ENCODE measurements around the gene NANS. TPM values are rescaled to one million over a fixed set of nuclear protein-coding genes. Genes with fewer than 3 reads are reported as not detected.
"Not testable (repeated sequence)": the region's sequence is repeated elsewhere in the genome, so short reads cannot be mapped to it uniquely, and the experiment has no call there.

NANS gene, protein sequence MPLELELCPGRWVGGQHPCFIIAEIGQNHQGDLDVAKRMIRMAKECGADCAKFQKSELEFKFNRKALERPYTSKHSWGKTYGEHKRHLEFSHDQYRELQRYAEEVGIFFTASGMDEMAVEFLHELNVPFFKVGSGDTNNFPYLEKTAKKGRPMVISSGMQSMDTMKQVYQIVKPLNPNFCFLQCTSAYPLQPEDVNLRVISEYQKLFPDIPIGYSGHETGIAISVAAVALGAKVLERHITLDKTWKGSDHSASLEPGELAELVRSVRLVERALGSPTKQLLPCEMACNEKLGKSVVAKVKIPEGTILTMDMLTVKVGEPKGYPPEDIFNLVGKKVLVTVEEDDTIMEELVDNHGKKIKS
- total RNA-seq, result 30.0 TPM

DNA sequence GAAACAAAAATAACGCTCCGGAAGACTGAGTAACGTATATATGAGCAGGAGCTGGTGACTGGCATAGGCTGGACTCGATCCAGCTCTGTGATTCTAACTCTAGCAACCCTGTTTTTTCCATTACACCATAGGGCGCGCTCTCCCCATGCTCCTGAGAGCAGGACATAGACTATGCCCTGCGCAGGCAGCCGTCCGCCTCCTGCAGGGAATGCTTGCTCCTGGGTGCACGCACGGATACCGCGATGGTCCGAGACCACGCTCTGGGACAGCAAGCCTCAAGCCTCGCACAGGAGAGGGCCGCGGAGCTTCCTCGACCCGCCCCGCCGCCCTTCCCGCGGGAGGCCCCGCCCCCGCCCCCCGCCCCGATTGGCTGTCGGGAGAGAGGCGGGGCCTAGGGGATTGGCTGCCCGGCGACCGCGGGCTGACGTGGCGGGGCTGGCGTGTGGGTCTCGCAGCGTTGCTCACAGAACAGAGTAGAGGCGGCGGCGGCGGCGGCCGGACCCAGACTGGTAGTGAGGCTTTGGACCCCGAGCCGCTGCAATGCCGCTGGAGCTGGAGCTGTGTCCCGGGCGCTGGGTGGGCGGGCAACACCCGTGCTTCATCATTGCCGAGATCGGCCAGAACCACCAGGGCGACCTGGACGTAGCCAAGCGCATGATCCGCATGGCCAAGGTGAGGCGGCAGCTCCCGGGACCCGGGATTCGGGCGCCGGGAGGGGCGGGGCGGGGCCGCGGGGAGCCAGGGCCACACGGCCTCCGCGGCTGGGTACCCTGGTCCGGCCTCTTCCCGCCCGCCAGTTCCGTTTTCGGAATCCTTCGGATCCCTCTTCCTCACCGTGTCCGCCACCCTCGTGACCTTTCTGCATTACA is at the start of gene NANS:
NANS (plus strand) TSS at position 464 of the 869 bp plus-strand sequence; CDS start at position 541, 77 bp downstream.
- DNase-seq, result peak; percentile 93

DNA sequence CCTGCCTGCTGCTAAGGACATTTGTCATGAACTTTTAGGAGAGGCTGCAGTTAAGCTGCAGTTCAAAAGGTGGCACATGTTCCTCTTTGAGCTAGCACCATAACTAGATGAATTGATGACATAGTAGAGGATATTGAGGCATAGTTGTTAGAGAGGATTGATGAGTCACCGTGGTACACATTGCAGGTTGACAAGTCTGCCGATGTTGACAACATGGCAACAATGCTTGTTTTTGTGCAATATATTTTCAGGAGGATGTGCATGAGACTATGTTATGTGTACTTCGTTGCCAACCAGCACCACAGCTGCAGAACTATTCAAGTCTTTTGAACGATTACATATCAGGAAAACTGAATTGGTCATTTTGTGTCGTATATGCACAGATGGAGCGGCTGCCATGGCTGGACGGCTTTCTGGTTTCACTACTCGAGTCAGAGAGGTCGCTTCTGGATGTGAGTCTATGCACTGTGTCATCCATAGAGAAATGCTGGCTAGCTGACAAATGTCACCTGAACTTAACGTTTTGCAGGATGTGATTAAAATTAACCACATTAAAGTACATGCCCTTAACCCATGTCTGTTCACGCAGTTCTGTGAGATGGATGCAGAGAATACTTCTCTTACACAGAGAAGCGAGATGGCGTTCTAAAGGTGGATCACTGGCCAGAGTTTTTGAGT is 49.1 kb upstream of the NANS start:
- DNase-seq, result no peak

DNA sequence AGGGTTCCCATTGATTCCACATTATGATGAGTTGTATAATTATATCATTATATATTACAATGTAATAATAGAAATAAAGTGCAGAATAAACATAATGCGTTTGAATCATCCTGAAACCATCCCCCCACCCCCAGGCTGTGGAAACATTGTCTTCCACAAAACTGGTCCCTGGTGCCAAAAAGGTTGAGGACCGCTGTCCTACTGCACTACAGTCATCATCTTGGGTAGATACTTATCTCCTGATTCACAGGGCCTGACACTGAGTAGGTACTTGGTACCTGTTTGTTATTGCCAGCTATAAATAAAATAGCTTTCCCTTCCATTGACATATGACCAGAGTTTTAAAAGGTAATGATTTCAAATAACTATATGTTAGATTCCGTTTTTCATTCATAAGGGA is 47.8 kb upstream of the NANS start:
- no peak for DNase-seq

DNA sequence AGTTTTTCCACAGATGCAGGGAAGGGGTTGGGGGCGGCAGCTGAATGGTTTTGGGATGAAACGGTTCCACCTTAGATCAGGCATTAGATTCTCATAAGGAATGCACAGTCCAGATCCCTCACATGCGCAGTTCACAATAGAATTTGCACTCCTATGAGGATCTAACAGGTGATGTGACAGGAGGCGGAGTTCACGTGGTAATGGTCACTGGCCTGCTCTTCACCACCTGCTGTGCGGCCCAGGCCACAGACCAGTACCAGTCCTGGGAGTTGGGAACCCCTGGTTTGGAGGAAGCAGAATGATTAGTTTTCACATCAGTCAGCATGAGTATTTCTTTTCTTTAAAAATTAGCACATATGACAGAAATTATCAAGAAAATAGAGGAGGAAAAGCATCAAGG is 47.1 kb upstream of the NANS start:
- no peak for DNase-seq

DNA sequence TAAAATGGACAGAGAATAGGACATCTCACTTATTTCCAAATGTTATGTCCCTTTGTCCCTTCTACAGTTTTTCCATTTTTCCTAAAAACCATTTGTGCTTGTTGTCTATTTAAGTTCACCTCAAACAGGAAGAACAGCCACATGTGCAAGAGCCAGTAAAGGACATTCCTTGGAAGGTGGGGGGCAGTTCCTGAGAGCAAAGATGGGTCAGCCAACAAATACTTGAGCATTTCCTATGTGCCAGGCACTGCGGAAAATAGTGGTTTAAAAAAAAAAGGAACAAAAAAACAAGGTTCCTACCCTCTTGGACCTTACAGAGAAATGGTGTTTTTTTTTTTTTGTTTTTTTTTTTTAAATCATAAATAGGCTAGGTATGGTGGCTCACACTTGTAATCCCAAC is 46.6 kb upstream of the NANS start:
- peak; percentile 6 for DNase-seq

DNA sequence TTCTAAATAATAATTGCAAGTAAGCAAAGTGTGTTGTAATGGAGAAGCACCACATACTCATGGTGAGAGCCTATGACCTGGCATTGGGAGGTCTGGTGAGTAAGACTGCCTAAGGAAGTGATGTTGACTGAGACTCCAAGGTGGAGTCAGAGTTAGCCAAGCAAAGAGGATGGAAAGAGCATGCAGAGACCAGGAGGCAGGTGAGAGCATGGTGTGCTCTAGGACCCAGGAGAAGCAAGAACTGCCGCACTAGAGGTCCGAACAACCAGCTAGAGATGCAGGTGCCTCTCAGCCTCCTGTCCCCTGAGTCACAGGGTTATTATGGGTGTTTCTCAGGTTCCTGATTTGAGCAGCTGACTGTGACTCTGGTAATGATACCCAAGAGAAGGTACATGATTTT is 46.1 kb upstream of the NANS start:
- no peak for DNase-seq

DNA sequence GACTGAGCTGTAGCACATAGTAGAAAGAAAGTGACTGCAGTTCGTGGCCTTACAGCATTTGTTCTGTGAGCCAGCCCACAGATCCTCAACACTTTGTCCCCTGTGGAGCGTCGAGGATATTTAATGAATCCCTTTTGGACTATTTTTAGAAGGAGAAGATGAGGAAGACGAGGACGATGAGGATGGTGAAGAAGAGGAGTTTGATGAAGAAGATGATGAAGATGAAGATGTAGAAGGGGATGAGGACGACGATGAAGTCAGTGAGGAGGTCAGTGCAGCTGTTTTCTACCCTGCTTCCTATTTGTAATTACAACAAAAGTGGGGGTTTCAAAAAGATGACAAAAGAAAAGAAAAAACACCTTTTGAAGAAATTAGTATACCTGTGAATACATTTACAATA is 45.4 kb upstream of the NANS start:
- DNase-seq, result no peak

DNA sequence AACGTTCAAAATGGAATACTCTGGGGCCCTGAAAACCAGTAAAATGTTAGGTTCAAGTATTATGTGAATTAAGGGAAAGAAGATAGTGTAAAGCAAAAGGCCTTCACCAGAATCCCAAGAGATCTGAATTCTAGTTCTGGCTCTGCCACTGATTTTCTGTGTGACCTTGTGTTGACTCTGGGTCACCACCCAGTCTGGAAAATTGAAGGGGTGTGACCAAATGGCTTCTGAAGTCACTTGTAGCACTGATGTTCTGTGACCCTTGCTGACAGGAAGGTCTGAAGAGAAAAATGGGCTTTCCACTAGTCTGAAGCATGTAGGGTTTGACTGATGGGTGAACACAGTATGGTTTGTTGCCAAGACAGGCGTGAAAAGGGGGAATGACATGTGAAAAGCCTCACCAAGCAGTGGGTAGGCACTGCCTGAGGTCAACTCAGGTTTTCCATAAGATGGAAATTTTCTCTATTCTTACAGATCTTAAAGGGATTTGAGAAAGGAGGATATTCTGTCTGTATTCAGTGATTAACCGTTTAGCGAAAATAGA is 40.3 kb upstream of the NANS start:
- DNase-seq, result no peak

DNA sequence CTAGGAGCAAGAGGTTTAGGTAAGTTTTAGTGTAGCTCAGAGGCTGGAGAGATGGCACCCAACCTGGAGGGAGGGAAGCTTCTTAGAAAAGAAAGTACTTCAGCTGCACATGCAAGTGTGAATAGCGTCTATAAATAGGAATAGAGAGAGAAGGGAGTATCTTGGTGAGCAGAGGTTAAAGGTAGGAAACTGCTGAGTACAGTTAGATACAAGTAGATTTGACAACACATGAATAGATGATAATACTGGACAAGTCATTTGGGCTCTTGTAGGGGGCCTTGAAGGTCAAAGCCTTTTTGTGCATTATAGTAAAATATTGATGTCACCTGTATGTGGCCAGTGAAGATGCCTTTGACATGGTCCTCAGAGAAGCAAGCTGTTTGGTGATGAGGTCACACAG is 39.2 kb upstream of the NANS start:
- no peak for DNase-seq

DNA sequence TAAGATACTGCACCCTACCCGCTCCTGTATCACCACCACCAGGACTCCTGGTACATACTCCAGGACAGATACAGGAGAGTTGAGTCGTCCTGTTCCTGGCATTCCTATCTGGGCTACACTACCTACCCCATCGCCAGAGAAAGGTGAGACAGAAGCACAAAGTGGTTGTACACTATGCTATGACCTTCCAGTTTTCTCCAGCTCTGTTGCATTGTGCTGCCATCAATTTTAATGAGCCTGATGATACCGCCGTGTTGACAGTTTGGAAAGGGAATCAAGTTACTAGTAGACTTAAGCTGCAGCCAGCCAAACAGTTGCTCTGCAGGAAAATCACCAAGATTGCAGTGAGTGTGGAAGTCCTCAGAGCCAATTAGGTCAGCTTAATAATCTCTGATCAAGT is 38.2 kb upstream of the NANS start:
- no peak for DNase-seq

DNA sequence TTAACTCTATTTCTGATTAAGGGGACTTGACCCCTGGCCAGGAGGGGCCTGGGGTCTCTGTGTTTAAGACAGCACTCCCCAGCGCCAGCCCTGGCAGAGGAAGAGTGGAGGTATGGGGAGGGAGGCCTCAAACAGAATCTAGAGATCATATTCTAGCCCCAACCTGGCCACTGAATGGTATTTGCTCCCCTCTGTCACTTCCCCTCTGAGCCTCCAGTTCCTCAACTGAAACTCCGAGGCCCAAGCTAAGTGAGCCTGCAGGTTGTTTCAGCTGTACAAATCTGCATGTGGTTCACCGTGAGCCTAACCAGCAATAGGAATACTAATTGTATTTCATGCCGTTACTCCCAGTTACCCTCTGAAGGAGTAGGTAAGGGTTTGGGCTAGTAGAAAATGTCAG is 37.4 kb upstream of the NANS start:
- DNase-seq, result no peak

DNA sequence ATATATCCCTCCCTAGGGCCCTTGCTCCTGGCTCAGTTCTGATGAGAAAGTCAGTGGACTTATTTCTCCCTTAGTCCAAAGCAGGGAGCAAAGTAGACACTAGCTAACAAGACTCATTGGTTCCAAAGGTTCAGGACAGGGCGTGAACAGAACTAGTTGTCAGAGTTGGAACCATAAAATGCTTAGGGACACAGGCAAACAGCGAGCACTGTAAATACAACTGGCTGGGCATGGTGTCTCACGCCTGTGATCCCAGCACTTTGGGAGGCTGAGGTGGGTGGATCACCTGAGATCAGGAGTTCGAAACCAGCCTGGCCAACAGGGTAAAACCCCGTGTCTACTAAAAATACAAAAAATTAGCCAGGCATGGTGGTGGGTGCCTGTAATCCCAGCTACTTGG is 36.7 kb upstream of the NANS start:
- DNase-seq, result not testable (repeated sequence)

DNA sequence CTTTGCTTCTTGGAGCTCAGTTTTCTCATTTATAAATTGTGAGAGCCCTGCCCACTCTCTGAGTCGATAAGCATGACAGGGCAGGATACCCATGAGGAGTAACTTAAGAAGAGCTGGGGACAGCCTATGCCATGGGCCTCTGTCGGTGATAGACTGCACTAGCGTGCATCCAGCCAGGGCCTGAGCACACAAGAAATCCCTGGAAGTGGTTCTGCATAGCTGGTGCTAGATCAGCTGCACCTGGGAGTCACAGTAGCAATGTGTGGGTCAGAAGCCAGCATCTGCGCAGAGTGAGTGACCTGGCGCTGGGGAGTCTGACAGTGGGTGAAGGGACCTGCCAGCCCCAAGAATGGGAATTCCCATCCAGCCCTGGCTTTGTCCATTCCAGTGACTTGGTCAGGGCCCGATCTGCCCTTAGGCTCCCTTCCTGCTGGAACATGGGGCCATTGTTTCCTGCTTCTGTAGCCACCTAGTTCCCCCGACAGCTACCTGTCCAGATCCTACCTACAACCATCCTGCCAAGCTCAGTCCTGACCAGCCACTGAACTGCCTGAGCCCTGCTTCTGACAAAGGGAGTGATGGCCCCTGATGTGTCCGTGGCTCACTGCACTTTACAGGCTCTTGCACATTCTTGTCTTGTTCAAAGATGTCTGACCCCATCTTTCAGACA is 35.9 kb upstream of the NANS start:
- no peak for DNase-seq

DNA sequence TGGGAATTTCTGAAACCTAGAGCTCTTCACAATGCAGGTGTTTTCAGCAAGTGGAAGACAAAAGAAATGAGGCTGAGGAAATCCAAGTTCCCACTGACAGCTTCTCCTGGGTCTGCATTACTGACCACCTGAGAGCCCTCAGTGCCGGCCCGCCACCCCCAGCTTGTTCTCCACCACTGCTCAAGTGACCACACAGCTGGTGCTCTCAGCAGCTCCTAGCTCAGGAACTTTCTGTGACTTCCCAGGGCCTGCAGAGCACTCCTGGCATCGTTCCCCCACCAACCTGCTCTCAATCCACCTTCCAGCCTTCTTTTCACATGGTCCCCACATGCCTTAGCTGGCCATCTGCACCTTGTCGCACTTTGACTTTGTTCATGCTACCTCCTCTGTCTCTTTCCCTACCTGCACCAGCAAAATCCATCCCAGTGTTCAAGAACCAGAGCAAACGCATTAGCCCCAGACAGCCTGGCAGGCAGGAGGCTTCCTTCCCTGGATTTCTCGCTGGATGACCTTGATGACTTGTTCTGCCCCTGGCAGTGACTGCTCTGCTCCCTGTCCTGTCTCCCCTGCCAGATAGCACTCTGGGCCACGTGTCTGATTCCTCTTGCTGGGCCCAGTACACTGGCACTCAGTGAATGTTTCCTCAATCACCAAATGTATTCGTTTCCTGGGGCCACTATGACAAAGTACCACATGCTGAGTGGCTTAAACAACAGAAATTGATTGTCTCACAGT is 35.1 kb upstream of the NANS start:
- DNase-seq, result no peak

DNA sequence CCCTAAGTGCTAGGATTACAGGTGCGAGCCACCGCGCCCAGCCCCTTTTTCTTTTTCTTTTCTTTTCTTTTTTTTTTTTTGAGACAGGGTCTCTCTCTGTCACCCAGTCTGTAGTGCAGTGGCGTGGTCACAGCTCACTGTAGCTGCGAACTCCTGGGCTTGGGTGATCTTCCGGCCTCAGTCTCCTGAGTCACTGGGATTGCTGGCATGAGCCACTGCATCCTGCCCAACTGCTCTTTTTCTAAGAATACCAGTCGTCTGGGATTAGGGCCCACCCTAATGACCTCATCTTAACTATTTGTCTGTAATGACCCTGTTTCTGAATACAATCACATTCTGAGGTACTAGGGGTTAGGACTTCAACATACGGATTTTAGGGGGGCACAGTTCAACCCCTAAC is 34.1 kb upstream of the NANS start:
- DNase-seq, result no peak

DNA sequence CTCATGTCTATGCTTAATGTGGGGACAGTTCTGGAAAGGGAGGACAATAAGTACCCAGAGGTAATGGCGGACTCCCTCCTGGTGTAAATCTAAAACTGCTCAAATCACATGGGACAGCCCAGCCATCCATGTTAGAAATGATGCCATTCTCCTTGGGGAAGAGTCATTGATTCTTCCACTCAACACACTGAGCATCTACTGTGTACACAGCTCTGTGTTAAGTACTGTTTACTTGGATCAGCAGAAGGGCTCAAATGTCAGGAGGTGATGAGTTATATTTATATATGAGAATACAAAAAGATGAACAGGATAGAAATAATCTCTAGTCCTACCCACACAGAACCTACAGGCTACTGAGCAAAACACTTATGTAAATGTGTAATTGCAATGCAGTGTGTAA is 31.8 kb upstream of the NANS start:
- DNase-seq, result no peak

DNA sequence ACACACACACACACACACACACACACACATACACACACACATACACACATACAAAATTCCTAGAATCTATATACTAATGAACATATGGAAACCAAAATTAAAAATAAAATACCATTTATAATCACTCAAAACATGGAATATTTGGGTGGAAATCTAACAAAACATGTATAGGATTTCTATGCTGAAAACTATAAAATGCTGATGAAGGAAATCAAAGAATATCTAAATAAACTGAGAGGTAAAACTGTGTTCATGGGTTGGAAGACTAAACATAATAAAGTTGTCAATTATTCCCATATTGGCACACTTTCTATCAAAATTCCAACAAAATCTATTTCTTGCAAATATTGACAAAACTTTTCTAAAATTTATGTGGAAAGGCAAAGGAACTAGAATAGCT is 25.4 kb upstream of the NANS start:
- DNase-seq, result no peak

DNA sequence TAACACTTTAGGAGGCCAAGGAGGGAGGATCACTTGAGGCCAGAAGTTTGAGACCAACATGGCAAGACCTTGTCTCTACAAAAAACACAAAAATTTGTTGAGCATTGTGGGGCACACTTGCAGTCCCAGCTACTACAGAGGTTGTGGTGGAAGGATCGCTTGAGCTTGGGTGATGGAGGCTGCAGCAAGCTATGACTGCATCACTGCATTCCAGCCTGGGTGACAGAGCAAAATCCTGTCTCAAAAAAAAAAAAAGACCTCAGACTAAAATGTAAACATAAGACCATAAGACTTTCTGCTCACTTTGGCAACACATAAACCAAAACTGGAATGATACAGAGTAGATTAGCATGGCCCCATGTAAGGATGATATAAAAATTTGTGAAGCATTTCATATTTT is 24.6 kb upstream of the NANS start:
- DNase-seq, result no peak

DNA sequence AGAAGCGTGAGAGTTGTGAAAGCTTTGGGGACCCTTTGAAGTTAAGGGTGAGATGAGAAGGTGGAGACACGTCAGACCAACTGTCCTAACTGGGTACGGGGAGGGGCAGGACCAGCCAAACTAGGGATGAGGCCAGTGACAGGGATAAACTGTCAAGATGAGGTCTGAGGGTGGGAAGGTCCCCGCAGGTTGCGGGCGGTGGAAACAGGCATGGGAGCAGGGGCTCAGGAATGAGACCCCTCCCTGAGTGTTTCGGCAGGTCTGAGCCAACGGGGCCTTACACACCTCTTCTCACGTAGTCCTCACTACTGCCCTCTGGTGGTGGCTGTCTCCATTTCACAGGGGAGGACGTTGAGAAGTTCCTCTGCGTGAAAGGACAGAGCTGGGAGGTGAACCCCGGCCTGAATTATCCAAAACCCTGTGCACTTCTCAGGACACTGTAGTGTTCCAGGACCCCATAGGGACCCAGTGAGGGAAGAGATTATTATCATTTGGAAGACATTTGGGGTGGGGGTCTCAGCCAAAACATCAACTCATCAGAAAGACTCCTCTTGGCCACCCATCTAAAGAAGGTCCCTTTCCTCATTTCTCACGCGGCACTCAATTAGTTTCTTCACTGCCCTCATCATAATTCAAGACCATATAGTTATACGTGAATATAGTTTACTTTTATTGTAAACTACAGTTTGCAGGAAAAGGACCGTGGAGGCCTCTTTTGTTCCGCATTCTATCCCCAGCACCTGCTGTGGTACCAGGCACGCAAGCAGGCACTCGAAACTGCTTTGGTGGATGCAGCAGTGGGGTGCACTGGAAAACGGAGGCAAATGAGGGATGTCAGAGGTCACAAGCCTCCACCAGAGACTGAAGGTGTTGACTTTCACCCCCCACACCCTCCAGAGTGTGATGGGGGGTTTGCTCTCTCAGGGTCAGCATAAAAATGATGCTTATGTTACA is 21.7 kb upstream of the NANS start:
- no peak for DNase-seq

DNA sequence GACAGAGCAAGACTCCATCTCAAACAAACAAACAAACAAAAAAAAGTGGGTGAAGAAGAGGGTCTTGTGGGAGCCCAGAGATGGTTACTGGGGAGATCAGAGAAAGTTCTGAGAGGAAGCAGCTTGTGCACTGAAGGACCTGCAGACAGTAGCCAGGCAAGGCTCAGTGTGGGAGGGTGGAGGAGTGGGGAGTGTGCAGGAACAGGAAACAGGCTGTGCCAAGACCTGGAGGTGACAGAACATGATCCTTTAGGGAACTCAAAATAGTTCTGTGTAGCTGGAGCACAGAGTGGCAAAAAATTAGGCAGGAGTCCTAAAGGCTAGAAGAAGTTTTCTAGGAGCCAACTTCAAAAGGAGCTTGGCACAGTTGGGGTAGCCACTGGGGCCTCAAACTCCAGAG is 19.2 kb upstream of the NANS start:
- DNase-seq, result no peak
